Stimulated activated CD4-positive, alpha-beta T cell treated with anti-CD3 and anti-CD28 coated beads, TNF-alpha, amount 100 ng/mL, for 1 hour (primary cell): ENCODE measurements around the gene FOXO1.
A peak's percentile ranks its signal among the peaks of the same experiment; 100 is the strongest.
"Not testable (repeated sequence)": the region's sequence is repeated elsewhere in the genome, so short reads cannot be mapped to it uniquely, and the experiment has no call there.

Source experiments
- DNase-seq, 3 donors: peaks; one replicate each; pipeline ENCODE4 v3.0.0-alpha.2; 2020; ENCODE audit warnings: low read depth in 3 of 3, low spot score in 1 of 3

The FOXO1 gene

DNA sequence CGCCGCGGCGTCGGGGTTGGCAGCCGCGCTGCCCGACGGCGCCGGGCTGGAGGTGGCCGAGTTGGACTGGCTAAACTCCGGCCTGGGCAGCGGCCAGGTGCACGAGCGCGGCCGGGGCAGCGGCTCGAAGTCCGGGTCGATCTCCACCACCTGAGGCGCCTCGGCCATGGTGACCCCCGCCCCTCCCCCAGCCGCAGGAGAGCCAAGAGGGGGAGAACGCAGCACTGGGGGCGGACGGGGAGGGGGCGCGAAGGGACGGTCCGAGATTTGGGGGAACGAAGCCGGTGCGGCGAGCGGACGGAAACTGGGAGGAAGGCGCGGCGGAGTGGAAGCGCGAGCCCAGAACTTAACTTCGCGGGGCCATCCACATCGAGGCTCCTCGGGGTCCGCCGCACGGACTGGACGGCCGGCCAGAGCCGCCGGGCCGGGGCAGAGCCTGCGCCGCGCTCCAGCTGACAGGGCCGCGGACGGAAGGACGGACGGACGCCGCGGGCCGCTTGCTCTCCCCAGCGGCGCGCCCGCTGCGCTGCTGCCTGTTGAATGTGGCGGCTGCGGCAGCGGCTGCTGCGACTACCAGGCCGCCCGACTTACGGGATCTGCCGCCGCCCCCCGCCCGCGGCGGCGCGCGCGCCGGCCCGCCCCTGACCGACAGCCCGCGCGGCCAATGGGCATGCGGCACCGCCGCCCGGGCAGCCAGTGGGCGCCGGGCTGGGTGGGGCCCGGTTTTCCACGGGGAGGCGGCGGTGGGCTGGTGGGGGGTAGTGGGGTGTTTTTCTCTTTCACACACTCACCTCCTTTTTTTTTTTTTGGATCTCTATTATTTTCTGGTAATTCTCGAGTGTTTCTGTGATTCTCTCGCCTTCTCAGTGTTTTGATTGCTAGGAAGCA, at the start of gene FOXO1:
Gene FOXO1, minus strand, starts transcription at position 597 of the 888 bp plus-strand sequence. Its CDS starts 429 bp downstream, at position 168.
- peak; percentile 74 to 92 (median 84) for DNase-seq

DNA sequence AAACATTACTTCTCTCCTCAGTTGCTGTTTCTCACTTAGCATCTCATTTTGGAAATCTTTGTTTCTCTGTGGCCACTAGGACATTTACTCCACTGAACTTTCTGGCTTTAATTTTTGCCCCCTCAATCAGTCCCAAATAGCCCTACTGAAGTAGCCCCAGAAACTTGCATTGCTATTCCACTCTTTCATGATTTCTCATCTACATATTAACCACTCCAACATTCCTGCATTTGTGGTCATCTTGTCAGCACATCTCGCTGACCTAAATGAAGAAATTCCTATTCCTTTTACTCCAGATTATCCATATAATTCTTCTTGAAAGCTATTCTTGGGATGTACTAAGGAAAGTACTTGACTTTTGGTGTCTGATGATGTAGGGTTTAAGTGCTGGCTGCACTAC, 48.0 kb upstream of the FOXO1 start:
- not testable (repeated sequence) for DNase-seq

DNA sequence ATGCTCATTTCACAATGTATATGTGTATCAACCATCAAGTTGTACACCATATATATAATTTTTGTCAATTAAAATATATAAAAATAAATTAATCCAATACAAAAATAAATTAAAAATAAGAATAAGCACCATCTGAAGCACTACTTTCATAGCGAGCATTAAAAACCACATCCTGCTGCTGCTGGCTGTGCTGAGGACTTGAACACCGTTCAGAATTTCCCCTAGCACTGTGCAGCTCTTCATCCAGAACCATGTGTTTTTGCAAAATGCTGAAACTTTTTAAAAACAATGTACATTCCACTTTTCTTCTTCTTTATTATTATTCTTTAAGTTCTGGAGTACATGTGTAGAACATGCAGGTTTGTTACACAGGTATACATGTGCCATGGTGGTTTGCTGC, 40.0 kb upstream of the FOXO1 start:
- no peak for DNase-seq

GRCh38 chr13:40697711-40698110, 31.3 kb upstream of the FOXO1 start:
- DNase-seq = no peak

DNA sequence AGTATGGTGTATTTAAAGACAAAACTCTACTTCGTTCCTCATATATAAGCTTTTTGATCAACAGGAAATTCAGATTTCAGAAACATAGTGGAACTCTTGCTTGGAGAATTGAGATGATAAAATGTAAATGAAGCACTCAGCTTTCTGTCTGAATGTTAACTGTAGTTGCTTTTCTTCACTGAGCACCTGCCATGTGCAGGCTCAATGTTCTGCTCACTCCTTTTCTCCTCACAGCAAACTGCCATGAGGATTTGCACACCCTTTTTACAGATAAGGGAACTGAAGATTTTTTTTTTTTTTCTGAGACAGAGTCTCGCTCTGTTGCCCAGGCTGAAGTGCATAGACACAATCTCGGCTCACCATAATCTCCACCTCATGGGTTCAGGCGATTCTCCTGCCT, 28.0 kb upstream of the FOXO1 start:
- DNase-seq = no peak

GRCh38 chr13:40692946-40693345, 26.5 kb upstream of the FOXO1 start:
- DNase-seq = no peak

DNA sequence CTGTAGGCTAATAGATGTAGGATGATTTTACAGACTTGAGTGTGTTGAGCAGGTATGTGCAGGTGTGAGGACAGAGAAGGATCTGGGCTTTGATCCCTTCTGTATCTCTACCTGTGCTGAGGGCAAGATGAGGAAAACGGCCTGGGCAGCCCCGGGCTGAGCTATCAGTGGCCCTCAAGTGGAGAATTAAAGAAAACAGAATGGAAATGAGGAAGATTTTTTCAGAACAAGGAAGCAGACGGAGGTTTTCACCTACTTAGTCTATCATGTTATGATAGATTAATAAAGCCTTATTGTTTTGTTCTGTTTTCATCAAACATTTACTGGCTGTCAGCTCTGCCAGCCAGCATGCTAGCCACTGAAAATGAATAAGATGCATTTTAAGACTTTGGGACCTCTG, 22.3 kb upstream of the FOXO1 start:
- no peak for DNase-seq

GRCh38 chr13:40682449-40683240, 16.2 kb upstream of the FOXO1 start:
- DNase-seq = no peak

DNA sequence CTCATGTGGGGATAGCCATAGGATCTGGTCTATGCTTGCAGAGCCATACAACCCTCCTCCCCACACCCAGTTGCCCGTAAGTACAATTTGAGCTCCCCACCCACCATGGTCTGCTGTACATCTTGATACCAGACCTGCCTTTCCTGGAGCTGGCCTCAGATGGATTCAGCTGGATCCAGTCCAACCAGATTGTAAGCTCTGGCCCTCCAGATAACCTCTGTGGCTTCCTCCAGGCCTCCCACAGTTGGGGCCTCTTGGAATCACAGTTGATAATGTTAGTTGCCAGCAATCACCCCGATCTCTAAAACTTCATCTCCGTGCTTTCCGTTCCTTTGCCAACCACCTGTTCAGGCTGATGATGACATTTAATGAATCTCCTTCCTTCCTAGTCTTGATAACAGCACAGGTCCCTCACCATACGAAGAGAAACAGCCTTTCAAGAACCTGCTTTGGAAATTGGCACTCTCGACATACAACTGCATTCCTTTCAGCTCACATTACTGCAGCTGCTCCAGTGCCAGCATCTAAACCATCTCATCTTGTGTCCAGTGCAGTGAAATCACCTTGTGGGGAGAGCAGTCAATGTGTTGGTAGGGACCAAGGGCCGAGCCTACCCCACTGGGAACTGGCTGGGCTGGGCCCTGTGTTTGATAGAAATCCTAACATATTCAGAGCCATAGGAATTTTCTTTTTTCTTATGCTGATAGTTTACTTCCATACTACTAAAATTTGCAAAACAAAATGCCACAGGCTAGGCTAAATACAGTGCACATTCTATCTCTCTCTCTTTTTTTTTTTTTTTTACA, 15.1 kb upstream of the FOXO1 start:
- DNase-seq = no peak

- no peak for DNase-seq
These were observed 14.3 kb upstream of the FOXO1 start for GRCh38 chr13:40680659-40681323.

DNA sequence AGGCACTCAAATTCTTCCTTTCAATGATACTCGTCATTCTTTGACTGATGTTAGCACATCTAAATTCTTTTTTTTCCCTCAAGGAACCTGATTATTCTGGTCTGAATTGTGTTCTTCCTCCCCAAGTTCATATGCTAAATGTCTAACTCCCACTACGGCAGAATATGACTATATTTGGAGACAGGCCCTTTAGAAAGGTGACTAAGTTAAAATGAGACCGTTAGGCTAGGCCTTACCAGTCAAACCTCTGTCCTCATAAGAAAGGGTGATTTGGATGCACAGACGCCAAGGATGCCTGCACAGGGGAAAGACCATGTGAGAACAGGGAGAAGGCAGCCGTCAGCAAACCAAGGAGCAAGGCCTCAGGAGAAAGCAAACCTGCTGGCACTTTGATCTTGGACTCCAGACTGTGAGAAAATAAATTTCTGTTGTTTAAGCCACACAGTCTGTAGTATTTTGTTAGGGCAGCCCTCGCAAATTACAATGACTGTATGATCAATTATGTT, 13.1 kb upstream of the FOXO1 start:
- no peak for DNase-seq

DNA sequence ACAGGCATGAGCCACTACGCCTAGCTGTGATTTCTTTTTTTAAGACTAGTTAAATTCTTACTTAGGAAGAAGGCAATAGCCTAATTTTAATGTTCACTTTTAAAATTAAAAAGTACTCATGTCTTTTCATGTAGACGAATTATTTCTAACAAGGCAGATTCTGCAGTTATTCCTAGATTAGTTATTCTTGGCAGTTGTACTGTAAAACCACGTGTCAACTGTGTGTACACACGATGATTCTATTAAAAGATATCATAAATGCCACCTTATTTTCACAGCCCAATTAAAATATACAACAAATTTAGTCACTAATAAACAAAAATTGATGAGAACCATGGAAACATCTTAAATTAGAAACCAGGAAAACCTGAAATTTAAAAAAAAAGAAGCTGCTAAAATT, 10.6 kb upstream of the FOXO1 start:
- no peak for DNase-seq

DNA sequence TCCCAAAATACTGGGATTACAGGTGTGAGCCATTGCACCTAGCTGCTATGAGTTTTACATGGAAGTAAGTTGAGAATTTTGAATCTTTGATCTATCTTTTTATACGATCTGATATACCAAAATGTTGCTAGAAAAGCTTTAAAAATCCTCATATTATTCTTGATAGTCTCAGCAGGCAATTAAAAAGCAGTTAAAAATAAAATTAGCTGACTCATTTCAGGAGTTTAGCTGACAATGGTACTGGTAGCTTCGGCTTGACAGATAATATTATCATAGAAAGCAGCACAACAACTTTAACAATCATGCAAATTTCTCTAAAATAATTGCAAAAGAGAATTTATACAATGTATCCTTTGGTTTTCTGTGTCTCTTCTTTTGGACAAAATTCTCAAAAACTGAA, 9.6 kb upstream of the FOXO1 start:
- no peak for DNase-seq

GRCh38 chr13:40673414-40673813, 7.0 kb upstream of the FOXO1 start:
- DNase-seq = no peak

- DNase-seq = no peak
These were observed 6.4 kb upstream of the FOXO1 start for GRCh38 chr13:40672765-40673397.

DNA sequence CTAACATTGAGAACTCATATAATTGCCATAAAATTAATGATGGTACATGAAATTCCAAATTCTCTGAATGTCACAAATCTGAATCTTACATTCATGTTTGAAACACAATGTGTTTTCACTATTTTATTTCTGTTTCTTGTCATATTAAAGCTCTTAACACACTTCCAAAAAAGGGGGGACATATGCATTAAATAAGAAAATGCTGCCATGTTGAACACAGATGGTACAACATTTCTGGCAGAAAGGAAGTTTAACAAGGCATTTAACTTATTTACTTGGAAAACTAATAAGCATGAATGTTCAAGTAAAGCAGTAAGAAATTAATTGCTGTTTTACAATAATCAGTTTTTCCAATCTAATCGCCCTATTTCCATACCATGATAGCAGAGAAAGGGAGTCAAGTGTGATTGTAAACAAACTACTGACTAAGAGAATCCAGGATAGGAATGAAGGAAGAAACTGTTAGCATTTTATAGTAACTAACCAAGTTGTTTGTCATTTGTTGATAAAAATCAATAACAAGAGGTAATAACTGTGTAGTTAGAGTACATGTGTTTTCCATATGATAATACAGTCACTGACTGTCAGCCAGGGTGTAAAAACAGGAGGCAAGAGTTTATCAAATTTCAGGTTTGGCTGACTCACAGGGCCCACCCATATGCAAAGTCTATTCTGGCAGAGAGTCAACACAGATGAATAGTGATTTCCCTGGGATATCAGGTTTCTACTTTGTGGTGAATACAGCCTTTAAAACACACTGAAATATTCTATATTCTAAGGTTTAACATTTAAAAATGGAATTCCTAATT, 5.7 kb upstream of the FOXO1 start:
- no peak for DNase-seq

- DNase-seq = no peak
These were observed 3.9 kb upstream of the FOXO1 start for GRCh38 chr13:40670307-40670706.

- DNase-seq = peak in 1 of 3 donors; percentile 4
These were observed 1.9 kb upstream of the FOXO1 start for GRCh38 chr13:40668335-40668734.

DNA sequence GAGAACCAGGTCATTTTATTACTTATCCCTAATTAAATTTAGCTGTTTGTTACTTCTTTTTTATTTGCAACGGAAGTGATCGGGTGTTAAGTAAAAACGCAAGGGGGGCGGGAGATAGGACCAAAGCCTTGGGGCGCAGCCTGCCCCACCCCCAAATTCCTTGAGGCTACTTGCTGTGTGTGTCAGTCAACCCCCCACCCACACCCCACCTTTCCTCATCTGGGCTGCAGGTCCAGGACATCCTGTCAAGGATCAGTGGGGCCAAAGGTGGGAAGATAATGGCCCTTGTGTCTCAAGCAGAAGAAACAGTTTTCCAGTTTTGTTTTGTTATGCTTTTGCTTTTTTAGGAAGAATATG, 1.2 kb upstream of the FOXO1 start:
- DNase-seq = no peak
